Esophagus squamous epithelium (tissue), 4 donors: Measurements from ENCODE around the gene DAB1.

Source experiments
- POLR2A ChIP-seq, 4 donors: fragments of 450-650 bp; IDR thresholded peaks; one replicate each; pipeline ENCODE4 v1.6.1; 2017; ENCODE audit warnings: antibody characterized with exemption in 4 of 4, mild to moderate bottlenecking in 4 of 4, moderate library complexity in 3 of 4
- TF ChIP-seq, protein P1 (sequence below), 6 experiments: fragments of 450-650 bp in 4 of 6; fragments of 200-600 bp in 2 of 6; sonication (generic) in 2 of 6; IDR thresholded peaks; one replicate each; pipeline ENCODE4 v1.5.1; 2016 to 2019; ENCODE audit warnings: antibody characterized with exemption in 6 of 6, mild to moderate bottlenecking in 4 of 6, moderate library complexity in 4 of 6

DNA sequence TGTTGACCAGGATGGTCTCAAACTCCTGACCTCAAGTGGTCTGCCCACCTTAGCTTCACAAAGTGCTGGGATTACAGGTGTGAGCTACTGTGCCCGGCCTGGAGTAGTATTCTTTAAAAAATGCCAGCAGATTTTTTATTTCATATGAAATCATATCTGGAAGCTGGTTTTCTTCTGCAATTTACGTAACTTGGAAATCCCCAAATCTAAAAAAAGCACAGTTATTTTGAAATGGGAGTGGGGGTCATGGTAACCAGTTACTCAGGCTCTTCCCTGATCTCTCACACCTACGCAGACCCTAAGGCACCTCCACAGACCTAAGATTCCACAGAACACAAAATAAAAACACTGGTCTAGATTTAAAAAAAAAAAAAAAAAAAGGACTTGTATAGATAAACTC is 219.8 kb downstream of the DAB1 start:
- TF ChIP-seq, protein P1, sequence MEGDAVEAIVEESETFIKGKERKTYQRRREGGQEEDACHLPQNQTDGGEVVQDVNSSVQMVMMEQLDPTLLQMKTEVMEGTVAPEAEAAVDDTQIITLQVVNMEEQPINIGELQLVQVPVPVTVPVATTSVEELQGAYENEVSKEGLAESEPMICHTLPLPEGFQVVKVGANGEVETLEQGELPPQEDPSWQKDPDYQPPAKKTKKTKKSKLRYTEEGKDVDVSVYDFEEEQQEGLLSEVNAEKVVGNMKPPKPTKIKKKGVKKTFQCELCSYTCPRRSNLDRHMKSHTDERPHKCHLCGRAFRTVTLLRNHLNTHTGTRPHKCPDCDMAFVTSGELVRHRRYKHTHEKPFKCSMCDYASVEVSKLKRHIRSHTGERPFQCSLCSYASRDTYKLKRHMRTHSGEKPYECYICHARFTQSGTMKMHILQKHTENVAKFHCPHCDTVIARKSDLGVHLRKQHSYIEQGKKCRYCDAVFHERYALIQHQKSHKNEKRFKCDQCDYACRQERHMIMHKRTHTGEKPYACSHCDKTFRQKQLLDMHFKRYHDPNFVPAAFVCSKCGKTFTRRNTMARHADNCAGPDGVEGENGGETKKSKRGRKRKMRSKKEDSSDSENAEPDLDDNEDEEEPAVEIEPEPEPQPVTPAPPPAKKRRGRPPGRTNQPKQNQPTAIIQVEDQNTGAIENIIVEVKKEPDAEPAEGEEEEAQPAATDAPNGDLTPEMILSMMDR (IDR thresholded peaks at IDR 0.05) = no peak
- no peak for TF ChIP-seq POLR2A (IDR thresholded peaks at IDR 0.05)
